Lung (tissue), 12 donors: Measurements from ENCODE around the gene BCORL1. TPM values are rescaled to one million over a fixed set of nuclear protein-coding genes. Genes with fewer than 3 reads are reported as not detected.

Source experiments
- ATAC-seq: fragments of 200-7000 bp; cut with Tn5 transposase; one replicate; pipeline ENCODE4 v1.9.1; 2020; ENCODE audit warnings: moderate number of reproducible peaks; ENCODE audit not compliant: insufficient read depth, low FRiP score
- DNase-seq, 3 donors: peaks; one replicate each; pipeline ENCODE4 v3.0.0-alpha.2; 2013 to 2017
- H3K27ac ChIP-seq, 2 donors: one replicate each; pipeline ENCODE4 v1.5.1; 2013; ENCODE audit warnings: mild to moderate bottlenecking in 2 of 2, moderate library complexity in 2 of 2, control low read depth in 1 of 2, inconsistent platforms in 1 of 2, low read depth in 1 of 2, low read length in 1 of 2
- H3K27me3 ChIP-seq, 3 donors: one replicate each; pipeline ENCODE4 v1.5.1; 2013; ENCODE audit warnings: low read length in 2 of 3; ENCODE audit not compliant: control insufficient read depth in 3 of 3, insufficient read depth in 3 of 3
- H3K36me3 ChIP-seq, 4 donors: one replicate each; pipeline ENCODE4 v1.5.1; 2013; ENCODE audit warnings: low read length in 4 of 4, mild to moderate bottlenecking in 1 of 4, moderate library complexity in 1 of 4; ENCODE audit not compliant: control insufficient read depth in 4 of 4, insufficient read depth in 4 of 4
- H3K4me1 ChIP-seq, 5 donors: one replicate each; pipeline ENCODE4 v1.5.1; 2013; ENCODE audit warnings: low read length in 5 of 5, mild to moderate bottlenecking in 2 of 5, moderate library complexity in 1 of 5; ENCODE audit not compliant: control insufficient read depth in 5 of 5, insufficient read depth in 5 of 5
- H3K4me3 ChIP-seq: one replicate; pipeline ENCODE4 v1.5.1; 2013; ENCODE audit warnings: mild to moderate bottlenecking, control low read depth, moderate library complexity
- H3K9ac ChIP-seq, 2 donors: one replicate each; pipeline ENCODE4 v1.5.1; 2013; ENCODE audit warnings: low read length in 2 of 2, control low read depth in 1 of 2; ENCODE audit not compliant: insufficient read depth in 1 of 2
- H3K9me3 ChIP-seq, 4 donors: one replicate each; pipeline ENCODE4 v1.5.1; 2013; ENCODE audit warnings: low read length in 3 of 4, mild to moderate bottlenecking in 1 of 4, moderate library complexity in 1 of 4; ENCODE audit not compliant: control insufficient read depth in 4 of 4, insufficient read depth in 3 of 4
- CTCF ChIP-seq: IDR thresholded peaks from 2 replicates; pipeline ENCODE4 v1.5.1; 2012; ENCODE audit warnings: mild to moderate bottlenecking; ENCODE audit errors: control extremely low read depth, extremely low read depth
- WGBS, 2 donors: extraction: QIAGEN DNeasy Blood & Tissue Kit; methylation state at CpG; one replicate each; pipeline ENCODE4 v1.1.7; 2013; 5-methylcytosine and 5-hydroxymethylcytosine counted together
- polyA plus RNA-seq, 2 donors: library from polyadenylated mRNA; stranded (reverse); fragments of 200-250 nt; gene quantifications; one replicate each; pipeline ENCODE4 v1.2.1, GENCODE V29; 2013
- total RNA-seq, 2 donors: library from RNA; depleted of rRNA in 1 of 2; stranded (reverse); fragments of >200 nt in 1 of 2; gene quantifications; one replicate each; pipeline ENCODE4 v1.2.1, GENCODE V29; 2014 to 2021
- donor health status: control.
- donor health status: control.
- donor health status: Bipolar disorder and iron deficiency.
- donor health status: healthy.
- donor health status: DM: yes; HTN: yes; CAD: no.

The BCORL1 gene
- total and polyA plus RNA-seq, 4 donors = 2.3 to 11.8 (median 7.0) TPM

- no peak for ATAC-seq
- Histone ChIP-seq H3K36me3 (no peaks in the 10 kb centered on the region), H3K4me3 (no peak overlapping the region), H3K4me1 (peaks cover 0 to 6% (median 0%) of the 10 kb centered on the region in 5 donors), H3K27me3 (no peaks in the 10 kb centered on the region), H3K27ac (no peak overlapping the region), H3K9me3 (peaks cover 0 to 4% (median under 1%) of the 10 kb centered on the region in 4 donors), H3K9ac (no peak overlapping the region)
- no peak for DNase-seq
- no peak for TF ChIP-seq CTCF
- 4 to 41% methylated on average over 17 to 18 of the region's 18 CpGs for WGBS, 2 donors
Observed at GRCh38 chrX:129953334-129953648, 29.1 kb upstream of the BCORL1 start.

GRCh38 chrX:129953881-129954280 lies 28.6 kb upstream of the BCORL1 start:
- DNase-seq = no peak

GRCh38 chrX:129954804-129955203 lies 27.6 kb upstream of the BCORL1 start:
- WGBS, 2 donors = 66 to 100% methylated on average over 3 of the region's 3 CpGs
- DNase-seq = no peak

More at GRCh38 chrX:129953881-129954280, 28.6 kb upstream of the BCORL1 start:
- Histone ChIP-seq H3K27ac (no peak overlapping the region), H3K36me3 (no peaks in the 10 kb centered on the region), H3K4me3 (no peak overlapping the region), H3K9ac (no peak overlapping the region), H3K4me1 (peaks cover 0 to 11% (median 0%) of the 10 kb centered on the region in 5 donors), H3K9me3 (peaks cover 0 to 4% (median under 1%) of the 10 kb centered on the region in 4 donors), H3K27me3 (peaks cover 0 to 2% (median 0%) of the 10 kb centered on the region in 3 donors)
- WGBS, 2 donors = 79 to 97% methylated on average over 4 of the region's 4 CpGs
- no peak for TF ChIP-seq CTCF
- ATAC-seq = no peak

More at GRCh38 chrX:129954804-129955203, 27.6 kb upstream of the BCORL1 start:
- H3K27me3 ChIP-seq = peaks cover 0 to 2% (median 0%) of the 10 kb centered on the region in 3 donors
- H3K4me3 ChIP-seq = no peak overlapping the region
- H3K27ac ChIP-seq = no peak overlapping the region
- peaks cover 0 to 14% (median 3%) of the 10 kb centered on the region in 5 donors for H3K4me1 ChIP-seq
- no peaks in the 10 kb centered on the region for H3K36me3 ChIP-seq
- H3K9ac ChIP-seq = no peak overlapping the region
- ATAC-seq = no peak
- no peak for TF ChIP-seq CTCF
- peaks cover 0 to 4% (median under 1%) of the 10 kb centered on the region in 4 donors for H3K9me3 ChIP-seq
